Stomach (tissue), 4 donors: Measurements from ENCODE around the gene GAK.

Source experiments
- EP300 ChIP-seq: sonication (generic); formaldehyde crosslinking; IDR thresholded peaks from one replicate; pipeline ENCODE4 v1.6.1; 2017; ENCODE audit warnings: antibody characterized with exemption
- POLR2A ChIP-seq, 4 donors: fragments of 450-650 bp; IDR thresholded peaks; one replicate each; pipeline ENCODE4 v1.6.1; 2016; ENCODE audit warnings: antibody characterized with exemption in 4 of 4, control low read depth in 2 of 4, mild to moderate bottlenecking in 1 of 4, moderate library complexity in 1 of 4
- POLR2AphosphoS5 ChIP-seq, 3 donors: sonication (generic); formaldehyde crosslinking; IDR thresholded peaks; one replicate each; pipeline ENCODE4 v1.6.1; 2016; ENCODE audit warnings: antibody characterized with exemption in 3 of 3
- TF ChIP-seq, protein P1 (sequence below), 7 experiments: fragments of 450-650 bp in 4 of 7; fragments of 200-600 bp in 3 of 7; sonication (generic) in 3 of 7; IDR thresholded peaks; one replicate each; pipeline ENCODE4 v1.5.1; 2016 to 2019; ENCODE audit warnings: antibody characterized with exemption in 7 of 7, control low read depth in 2 of 7, mild to moderate bottlenecking in 1 of 7

DNA sequence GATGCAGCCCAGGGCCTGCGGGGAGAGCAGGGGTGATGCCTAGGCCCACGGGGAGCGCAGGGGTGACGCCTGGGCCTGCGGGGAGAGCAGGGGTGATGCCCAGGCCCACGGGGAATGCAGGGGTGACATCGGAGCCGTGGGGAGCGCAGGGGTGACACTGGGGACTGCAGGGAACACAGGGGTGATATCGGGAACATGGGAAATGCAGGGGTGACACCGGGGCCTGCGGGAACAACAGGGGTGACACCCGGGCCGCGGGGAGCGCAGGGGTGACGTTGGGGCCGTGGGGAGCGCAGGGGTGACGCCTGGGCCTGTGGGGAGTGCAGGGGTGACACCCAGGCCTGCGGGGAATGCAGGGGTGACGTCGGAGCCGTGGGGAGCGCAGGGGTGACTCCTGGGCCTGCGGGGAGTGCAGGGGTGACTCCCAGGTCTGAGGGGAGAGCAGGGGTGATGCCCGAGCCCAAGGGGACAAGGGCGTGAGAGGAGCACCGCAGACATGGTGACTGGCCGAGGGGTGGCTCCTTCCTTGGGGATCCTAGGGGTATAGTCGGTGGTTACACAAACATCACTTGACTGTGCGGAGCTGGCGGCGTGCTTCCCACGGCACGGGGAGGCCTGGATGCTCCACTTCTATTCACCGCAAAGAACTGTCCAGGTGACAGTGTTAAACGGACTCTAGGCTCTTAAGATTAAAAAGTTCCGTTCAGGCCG lies 38.0 kb downstream of the GAK start:
- TF ChIP-seq POLR2AphosphoS5 (IDR thresholded peaks at IDR 0.05) (no peak), POLR2A (IDR thresholded peaks at IDR 0.05) (no peak), EP300 (no peak)
- TF ChIP-seq, protein P1, sequence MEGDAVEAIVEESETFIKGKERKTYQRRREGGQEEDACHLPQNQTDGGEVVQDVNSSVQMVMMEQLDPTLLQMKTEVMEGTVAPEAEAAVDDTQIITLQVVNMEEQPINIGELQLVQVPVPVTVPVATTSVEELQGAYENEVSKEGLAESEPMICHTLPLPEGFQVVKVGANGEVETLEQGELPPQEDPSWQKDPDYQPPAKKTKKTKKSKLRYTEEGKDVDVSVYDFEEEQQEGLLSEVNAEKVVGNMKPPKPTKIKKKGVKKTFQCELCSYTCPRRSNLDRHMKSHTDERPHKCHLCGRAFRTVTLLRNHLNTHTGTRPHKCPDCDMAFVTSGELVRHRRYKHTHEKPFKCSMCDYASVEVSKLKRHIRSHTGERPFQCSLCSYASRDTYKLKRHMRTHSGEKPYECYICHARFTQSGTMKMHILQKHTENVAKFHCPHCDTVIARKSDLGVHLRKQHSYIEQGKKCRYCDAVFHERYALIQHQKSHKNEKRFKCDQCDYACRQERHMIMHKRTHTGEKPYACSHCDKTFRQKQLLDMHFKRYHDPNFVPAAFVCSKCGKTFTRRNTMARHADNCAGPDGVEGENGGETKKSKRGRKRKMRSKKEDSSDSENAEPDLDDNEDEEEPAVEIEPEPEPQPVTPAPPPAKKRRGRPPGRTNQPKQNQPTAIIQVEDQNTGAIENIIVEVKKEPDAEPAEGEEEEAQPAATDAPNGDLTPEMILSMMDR (IDR thresholded peaks at IDR 0.05) = no peak
